ENCODE data around the gene TAX1BP1. TPM values are rescaled to one million over a fixed set of nuclear protein-coding genes. Genes with fewer than 3 reads are reported as not detected.

The TAX1BP1 gene
- total RNA-seq, 2 experiments from 2014 or later = 27.9 to 49.7 TPM

DNA sequence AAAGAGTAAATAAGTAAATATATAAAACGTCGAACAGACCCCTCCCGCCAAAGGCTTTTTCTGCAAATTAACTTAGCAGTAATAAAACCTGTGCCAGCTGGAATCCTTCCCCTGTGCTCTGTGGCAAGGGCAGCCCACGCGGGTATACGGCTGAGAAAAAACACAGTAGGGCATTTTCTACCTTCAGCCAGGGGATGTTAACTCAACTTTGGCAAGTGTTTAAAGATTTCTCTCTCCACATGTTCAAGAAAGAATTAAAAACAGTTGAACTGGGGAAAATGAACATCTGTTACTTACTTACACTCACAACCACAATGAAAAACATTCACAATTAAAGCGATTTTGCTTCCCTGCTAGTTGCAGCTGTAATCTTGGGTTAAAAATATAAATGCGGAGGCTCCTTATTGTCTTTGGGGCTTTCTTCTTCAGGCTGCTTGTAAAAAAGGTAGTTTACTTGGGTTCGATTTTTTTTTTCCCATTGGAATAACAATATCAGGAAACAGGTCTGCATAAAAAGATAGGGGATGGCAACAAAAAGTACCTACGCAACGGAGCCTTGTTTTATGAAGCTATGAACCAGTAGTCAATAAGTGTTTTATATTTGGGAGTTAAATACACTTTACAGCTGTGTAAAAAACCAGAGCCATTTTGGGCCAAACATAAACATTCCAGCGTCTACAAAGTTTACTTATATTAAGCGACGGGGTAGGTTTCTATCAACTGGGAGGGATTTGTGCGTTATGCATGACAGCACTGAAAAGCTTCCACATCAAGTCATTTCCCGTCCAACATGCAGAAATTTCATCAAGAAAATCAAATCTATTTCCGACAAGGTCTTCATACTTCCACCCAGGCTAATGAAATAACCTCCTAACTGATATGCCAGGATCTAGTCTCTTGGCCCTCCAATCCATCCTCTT lies 132.7 kb downstream of the TAX1BP1 start:
- intact Hi-C loops (cut with micrococcal nuclease; ENCODE audit: unreplicated experiment) = no loop called here
- Histone ChIP-seq H3K4me1 (ENCODE audit: insufficient read depth, low read length, poor library complexity, severe bottlenecking) (no peaks in the 10 kb centered on the region), H3K36me3 (ENCODE audit: insufficient read depth, low read length) (no peaks in the 10 kb centered on the region), H3K79me2 (ENCODE audit: insufficient read depth, low read depth, low read length) (no peaks in the 10 kb centered on the region), H3K4me2 (ENCODE audit: low read length) (no peak overlapping the region), H3K9me3 (ENCODE audit: low read length) (no peaks in the 10 kb centered on the region), H3K27ac (ENCODE audit: low read depth, low read length, poor library complexity, severe bottlenecking) (no peak overlapping the region), H4K20me1 (ENCODE audit: insufficient read depth, low read length) (no peaks in the 10 kb centered on the region), H3K4me3 (ENCODE audit: low read depth, low read length, poor library complexity, severe bottlenecking) (no peak overlapping the region), H2AFZ (ENCODE audit: low read length) (no peak overlapping the region), H3K9me2 (ENCODE audit: insufficient read depth, low read length) (no peaks in the 10 kb centered on the region)
- DNase-seq (ENCODE audit: low spot score) = no peak
- TF ChIP-seq, protein P1, sequence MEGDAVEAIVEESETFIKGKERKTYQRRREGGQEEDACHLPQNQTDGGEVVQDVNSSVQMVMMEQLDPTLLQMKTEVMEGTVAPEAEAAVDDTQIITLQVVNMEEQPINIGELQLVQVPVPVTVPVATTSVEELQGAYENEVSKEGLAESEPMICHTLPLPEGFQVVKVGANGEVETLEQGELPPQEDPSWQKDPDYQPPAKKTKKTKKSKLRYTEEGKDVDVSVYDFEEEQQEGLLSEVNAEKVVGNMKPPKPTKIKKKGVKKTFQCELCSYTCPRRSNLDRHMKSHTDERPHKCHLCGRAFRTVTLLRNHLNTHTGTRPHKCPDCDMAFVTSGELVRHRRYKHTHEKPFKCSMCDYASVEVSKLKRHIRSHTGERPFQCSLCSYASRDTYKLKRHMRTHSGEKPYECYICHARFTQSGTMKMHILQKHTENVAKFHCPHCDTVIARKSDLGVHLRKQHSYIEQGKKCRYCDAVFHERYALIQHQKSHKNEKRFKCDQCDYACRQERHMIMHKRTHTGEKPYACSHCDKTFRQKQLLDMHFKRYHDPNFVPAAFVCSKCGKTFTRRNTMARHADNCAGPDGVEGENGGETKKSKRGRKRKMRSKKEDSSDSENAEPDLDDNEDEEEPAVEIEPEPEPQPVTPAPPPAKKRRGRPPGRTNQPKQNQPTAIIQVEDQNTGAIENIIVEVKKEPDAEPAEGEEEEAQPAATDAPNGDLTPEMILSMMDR (conservative IDR thresholded peaks at IDR 0.05; ENCODE audit: low read length) = no peak
- TF ChIP-seq EZH2phosphoT487 (IDR thresholded peaks at IDR 0.05; ENCODE audit: borderline replicate concordance, low read depth, low read length) = no peak
- no TSS peak for BruUV-seq (replicated peaks)
- POLR2A ChIA-PET = interaction anchor here (0.6 to 0.9 kb wide), 4 partner anchors 13 to 66 kb away, joined by 3 to 4 read pairs (median 3); no protein-coding TSS in a partner anchor
- CTCF ChIA-PET (ENCODE audit: unreplicated experiment) = no interaction called here

DNA sequence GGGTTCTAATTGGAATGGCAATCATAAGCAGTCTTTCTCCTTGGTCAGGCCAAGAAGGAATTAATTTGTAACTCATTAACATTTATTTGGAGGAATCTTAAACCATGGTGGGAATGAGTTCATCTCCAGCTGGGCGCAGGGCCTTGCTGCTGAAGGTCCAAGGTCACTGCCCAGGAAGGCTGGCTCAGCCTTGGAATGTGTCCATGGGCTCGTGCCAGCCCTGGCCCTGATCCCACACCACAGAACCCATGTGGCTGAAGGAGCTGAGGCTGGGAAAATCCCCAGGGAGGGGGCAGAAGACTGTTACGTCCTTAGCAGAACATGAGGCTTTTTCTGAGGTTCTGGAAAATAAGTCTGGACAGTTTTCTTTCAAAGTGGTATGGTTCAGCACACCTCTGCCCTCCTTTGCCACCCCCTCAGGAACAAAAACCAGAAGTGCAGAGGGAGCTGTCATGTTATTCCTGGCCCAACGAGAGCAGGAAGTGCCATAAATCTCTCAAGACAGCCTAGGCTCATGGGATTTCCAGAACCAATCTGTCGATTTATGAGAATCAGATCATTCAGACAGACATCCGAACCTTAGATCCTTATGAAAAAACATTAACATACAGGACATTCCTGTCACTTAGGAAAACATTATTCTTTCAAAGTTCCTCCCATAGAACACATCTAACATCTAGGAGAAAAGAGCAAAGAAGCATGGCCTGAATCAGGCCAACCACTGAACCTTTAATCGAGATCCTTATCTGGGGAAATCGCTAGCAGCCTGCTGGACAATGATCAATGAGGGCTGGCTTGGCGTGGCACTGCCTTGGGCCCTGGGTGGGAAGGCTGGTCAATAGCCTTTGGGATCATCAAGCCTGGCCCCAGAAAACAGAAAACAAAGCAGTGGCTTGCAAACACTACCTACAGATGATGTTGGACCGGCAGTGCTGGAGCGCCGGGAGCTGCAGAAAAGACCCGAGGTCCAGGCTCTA lies 134.3 kb downstream of the TAX1BP1 start:
- Histone ChIP-seq H4K20me1 (ENCODE audit: insufficient read depth, low read length) (no peaks in the 10 kb centered on the region), H3K9me2 (ENCODE audit: insufficient read depth, low read length) (no peaks in the 10 kb centered on the region), H3K4me2 (ENCODE audit: low read length) (no peak overlapping the region), H3K9me3 (ENCODE audit: low read length) (no peaks in the 10 kb centered on the region), H3K4me1 (ENCODE audit: insufficient read depth, low read length, poor library complexity, severe bottlenecking) (no peaks in the 10 kb centered on the region), H3K27ac (ENCODE audit: low read depth, low read length, poor library complexity, severe bottlenecking) (no peak overlapping the region), H2AFZ (ENCODE audit: low read length) (no peak overlapping the region), H3K36me3 (ENCODE audit: insufficient read depth, low read length) (no peaks in the 10 kb centered on the region), H3K4me3 (ENCODE audit: low read depth, low read length, poor library complexity, severe bottlenecking) (no peak overlapping the region), H3K79me2 (ENCODE audit: insufficient read depth, low read depth, low read length) (no peaks in the 10 kb centered on the region)
- ChIA-PET CTCF (ENCODE audit: unreplicated experiment) (no interaction called here), POLR2A (no interaction called here)
- intact Hi-C loops (cut with micrococcal nuclease; ENCODE audit: unreplicated experiment) = no loop called here
- TF ChIP-seq, protein P1 (conservative IDR thresholded peaks at IDR 0.05; ENCODE audit: low read length) = no peak
- no peak for TF ChIP-seq EZH2phosphoT487 (IDR thresholded peaks at IDR 0.05; ENCODE audit: borderline replicate concordance, low read depth, low read length)
- BruUV-seq (replicated peaks) = no TSS peak
- DNase-seq (ENCODE audit: low spot score) = no peak

Data from OCI-LY7 (cell line).